Neural cell (in vitro differentiated cells): ENCODE data around the gene COLGALT1. TPM values are rescaled to one million over a fixed set of nuclear protein-coding genes. Genes with fewer than 3 reads are reported as not detected.

Experiments used
- H2AFZ ChIP-seq: fragments of 200-600, 300-800 bp; sonication (generic), shearing (Covaris generic); 2 replicates; pipeline ENCODE4 v1.6.0; 2014; ENCODE audit warnings: low read depth, mild to moderate bottlenecking, antibody characterized with exemption, low read length, moderate library complexity
- H3F3A ChIP-seq: fragments of 200-600 bp; shearing (Covaris generic); 2 replicates; pipeline ENCODE4 v1.6.1; 2016; ENCODE audit warnings: mild to moderate bottlenecking, moderate library complexity, mixed read lengths, antibody characterized with exemption, low read length; ENCODE audit not compliant: insufficient read depth, poor library complexity, severe bottlenecking
- H3K27ac ChIP-seq: fragments of 200-600, 300-800 bp; sonication (generic), shearing (Covaris generic); 2 replicates; pipeline ENCODE4 v1.5.1; 2014; ENCODE audit warnings: mild to moderate bottlenecking, low read length, moderate library complexity
- H3K27me3 ChIP-seq: fragments of 300-800, 200-600 bp; sonication (generic), shearing (Covaris generic); 2 replicates; pipeline ENCODE4 v1.6.0; 2014; ENCODE audit warnings: mild to moderate bottlenecking, low read depth, low read length, moderate library complexity; ENCODE audit not compliant: insufficient read depth
- H3K36me3 ChIP-seq: fragments of 300-800, 200-600 bp; sonication (generic), shearing (Covaris generic); 2 replicates; pipeline ENCODE4 v1.5.1; 2014; ENCODE audit warnings: mild to moderate bottlenecking, antibody characterized with exemption, low read length, moderate library complexity; ENCODE audit not compliant: insufficient read depth
- H3K4me2 ChIP-seq: fragments of 300-800, 200-600 bp; sonication (generic), shearing (Covaris generic); 2 replicates; pipeline ENCODE4 v1.6.0; 2014; ENCODE audit warnings: mild to moderate bottlenecking, low read length
- H3K4me3 ChIP-seq: fragments of 300-800, 200-600 bp; sonication (generic), shearing (Covaris generic); 2 replicates; pipeline ENCODE4 v1.5.1; 2014; ENCODE audit warnings: mild to moderate bottlenecking, low read length, moderate library complexity
- H3K79me2 ChIP-seq: fragments of 200-600 bp; shearing (Covaris generic); replicated peaks from 2 replicates; pipeline ENCODE4 v1.6.0; 2014; ENCODE audit warnings: mild to moderate bottlenecking, low read length, moderate library complexity; ENCODE audit not compliant: insufficient read depth
- H3K9ac ChIP-seq: fragments of 300-800, 200-600 bp; sonication (generic), shearing (Covaris generic); 2 replicates; pipeline ENCODE4 v1.6.1; 2016; ENCODE audit warnings: mild to moderate bottlenecking, low read length, mixed read lengths
- H3K9me2 ChIP-seq: fragments of 200-600 bp; shearing (Covaris generic); 2 replicates; pipeline ENCODE4 v1.6.1; 2016; ENCODE audit warnings: mild to moderate bottlenecking, low read length, mixed read lengths; ENCODE audit not compliant: insufficient read depth
- H3K9me3 ChIP-seq: fragments of 200-600, 300-800 bp; sonication (generic), shearing (Covaris generic); 2 replicates; pipeline ENCODE4 v1.6.1; 2016; ENCODE audit warnings: mild to moderate bottlenecking, mixed run types, low read length, moderate library complexity, mixed read lengths
- H4K20me1 ChIP-seq: fragments of 200-600 bp; shearing (Covaris generic); 2 replicates; pipeline ENCODE4 v1.6.1; 2016; ENCODE audit warnings: mild to moderate bottlenecking, mixed run types; ENCODE audit not compliant: insufficient read depth
- EP300 ChIP-seq: fragments of 450-650 bp; conservative IDR thresholded peaks from 2 replicates; pipeline ENCODE4 v1.6.1; 2014; ENCODE audit warnings: antibody characterized with exemption, mild to moderate bottlenecking, moderate library complexity; ENCODE audit not compliant: poor library complexity, severe bottlenecking
- EZH2 ChIP-seq: fragments of 200-600, 300-800 bp; shearing (Covaris generic), sonication (generic); IDR thresholded peaks from 2 replicates; pipeline ENCODE4 v1.6.1; 2014; ENCODE audit warnings: antibody characterized with exemption, low read length, borderline replicate concordance, mild to moderate bottlenecking; ENCODE audit not compliant: insufficient read depth, poor library complexity, severe bottlenecking
- MXI1 ChIP-seq: fragments of 450-650 bp; conservative IDR thresholded peaks from 2 replicates; pipeline ENCODE4 v1.6.1; 2014; ENCODE audit warnings: antibody characterized with exemption, mild to moderate bottlenecking; ENCODE audit not compliant: poor library complexity, severe bottlenecking
- POLR2AphosphoS5 ChIP-seq: IDR thresholded peaks from 2 replicates; pipeline ENCODE4 v1.6.1; 2012
- RAD21 ChIP-seq: fragments of 450-650 bp; conservative IDR thresholded peaks from 2 replicates; pipeline ENCODE4 v1.6.1; 2014; ENCODE audit warnings: antibody characterized with exemption, mild to moderate bottlenecking, moderate library complexity
- SMC3 ChIP-seq: fragments of 450-650 bp; conservative IDR thresholded peaks from 2 replicates; pipeline ENCODE4 v1.6.1; 2014; ENCODE audit warnings: antibody characterized with exemption, mild to moderate bottlenecking, moderate library complexity; ENCODE audit not compliant: poor library complexity
- TAF1 ChIP-seq: IDR thresholded peaks from 2 replicates; pipeline ENCODE4 v1.6.1; 2012; ENCODE audit warnings: low read depth
- polyA plus RNA-seq: library from polyadenylated mRNA; depleted of rRNA; stranded (reverse); fragments of >200 nt; gene quantifications from 2 replicates; pipeline ENCODE4 v1.2.3, GENCODE V29; 2014
- TF ChIP-seq, protein P1 (sequence below): fragments of 450-650 bp; IDR thresholded peaks from 2 replicates; pipeline ENCODE4 v1.5.1; 2014; ENCODE audit warnings: antibody characterized with exemption, mild to moderate bottlenecking, moderate library complexity; ENCODE audit not compliant: poor library complexity, severe bottlenecking
- TF ChIP-seq, protein P2 (sequence below): IDR thresholded peaks from 2 replicates; pipeline ENCODE4 v1.6.1; 2012; ENCODE audit warnings: borderline replicate concordance

Gene COLGALT1
- polyA plus RNA-seq, 1 donor from 2014 or later, result 18.8 TPM

DNA sequence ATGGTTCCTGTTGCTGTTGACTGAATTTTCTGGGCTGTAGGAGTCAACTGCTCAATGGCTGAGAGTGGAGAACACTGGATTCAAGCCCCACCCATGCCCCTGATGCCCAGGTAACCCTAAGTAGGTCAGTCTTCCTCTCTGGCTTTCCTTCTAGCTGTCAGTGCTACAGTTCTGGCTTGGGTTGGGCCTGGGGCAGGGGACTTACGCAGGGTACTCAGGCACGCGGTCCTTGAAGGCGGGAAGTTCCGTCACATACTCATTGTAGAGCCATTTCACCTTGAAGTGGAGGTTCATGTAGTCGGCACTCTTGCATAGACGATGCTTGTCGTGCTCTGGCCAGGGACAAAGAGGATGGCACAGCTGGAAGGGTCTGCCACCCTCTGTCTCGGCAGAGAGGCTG, 77.1 kb downstream of the COLGALT1 start:
- TF ChIP-seq EZH2, result no peak
- no peak for TF ChIP-seq MXI1
- no peak for TF ChIP-seq RAD21
- TF ChIP-seq, protein P1, sequence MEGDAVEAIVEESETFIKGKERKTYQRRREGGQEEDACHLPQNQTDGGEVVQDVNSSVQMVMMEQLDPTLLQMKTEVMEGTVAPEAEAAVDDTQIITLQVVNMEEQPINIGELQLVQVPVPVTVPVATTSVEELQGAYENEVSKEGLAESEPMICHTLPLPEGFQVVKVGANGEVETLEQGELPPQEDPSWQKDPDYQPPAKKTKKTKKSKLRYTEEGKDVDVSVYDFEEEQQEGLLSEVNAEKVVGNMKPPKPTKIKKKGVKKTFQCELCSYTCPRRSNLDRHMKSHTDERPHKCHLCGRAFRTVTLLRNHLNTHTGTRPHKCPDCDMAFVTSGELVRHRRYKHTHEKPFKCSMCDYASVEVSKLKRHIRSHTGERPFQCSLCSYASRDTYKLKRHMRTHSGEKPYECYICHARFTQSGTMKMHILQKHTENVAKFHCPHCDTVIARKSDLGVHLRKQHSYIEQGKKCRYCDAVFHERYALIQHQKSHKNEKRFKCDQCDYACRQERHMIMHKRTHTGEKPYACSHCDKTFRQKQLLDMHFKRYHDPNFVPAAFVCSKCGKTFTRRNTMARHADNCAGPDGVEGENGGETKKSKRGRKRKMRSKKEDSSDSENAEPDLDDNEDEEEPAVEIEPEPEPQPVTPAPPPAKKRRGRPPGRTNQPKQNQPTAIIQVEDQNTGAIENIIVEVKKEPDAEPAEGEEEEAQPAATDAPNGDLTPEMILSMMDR, result no peak
- TF ChIP-seq SMC3, result no peak
- TF ChIP-seq POLR2AphosphoS5, result no peak
- TF ChIP-seq, protein P2, sequence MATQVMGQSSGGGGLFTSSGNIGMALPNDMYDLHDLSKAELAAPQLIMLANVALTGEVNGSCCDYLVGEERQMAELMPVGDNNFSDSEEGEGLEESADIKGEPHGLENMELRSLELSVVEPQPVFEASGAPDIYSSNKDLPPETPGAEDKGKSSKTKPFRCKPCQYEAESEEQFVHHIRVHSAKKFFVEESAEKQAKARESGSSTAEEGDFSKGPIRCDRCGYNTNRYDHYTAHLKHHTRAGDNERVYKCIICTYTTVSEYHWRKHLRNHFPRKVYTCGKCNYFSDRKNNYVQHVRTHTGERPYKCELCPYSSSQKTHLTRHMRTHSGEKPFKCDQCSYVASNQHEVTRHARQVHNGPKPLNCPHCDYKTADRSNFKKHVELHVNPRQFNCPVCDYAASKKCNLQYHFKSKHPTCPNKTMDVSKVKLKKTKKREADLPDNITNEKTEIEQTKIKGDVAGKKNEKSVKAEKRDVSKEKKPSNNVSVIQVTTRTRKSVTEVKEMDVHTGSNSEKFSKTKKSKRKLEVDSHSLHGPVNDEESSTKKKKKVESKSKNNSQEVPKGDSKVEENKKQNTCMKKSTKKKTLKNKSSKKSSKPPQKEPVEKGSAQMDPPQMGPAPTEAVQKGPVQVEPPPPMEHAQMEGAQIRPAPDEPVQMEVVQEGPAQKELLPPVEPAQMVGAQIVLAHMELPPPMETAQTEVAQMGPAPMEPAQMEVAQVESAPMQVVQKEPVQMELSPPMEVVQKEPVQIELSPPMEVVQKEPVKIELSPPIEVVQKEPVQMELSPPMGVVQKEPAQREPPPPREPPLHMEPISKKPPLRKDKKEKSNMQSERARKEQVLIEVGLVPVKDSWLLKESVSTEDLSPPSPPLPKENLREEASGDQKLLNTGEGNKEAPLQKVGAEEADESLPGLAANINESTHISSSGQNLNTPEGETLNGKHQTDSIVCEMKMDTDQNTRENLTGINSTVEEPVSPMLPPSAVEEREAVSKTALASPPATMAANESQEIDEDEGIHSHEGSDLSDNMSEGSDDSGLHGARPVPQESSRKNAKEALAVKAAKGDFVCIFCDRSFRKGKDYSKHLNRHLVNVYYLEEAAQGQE, result no peak
- no peak for TF ChIP-seq EP300
- no peak for TF ChIP-seq TAF1
- Histone ChIP-seq H3K79me2 (no peaks in the 10 kb centered on the region), H3F3A (no peaks in the 10 kb centered on the region), H3K9me3 (no peaks in the 10 kb centered on the region), H3K4me2 (no peak overlapping the region), H4K20me1 (no peaks in the 10 kb centered on the region), H3K9ac (no peak overlapping the region), H2AFZ (no peak overlapping the region), H3K27me3 (no peaks in the 10 kb centered on the region), H3K27ac (no peak overlapping the region), H3K9me2 (no peaks in the 10 kb centered on the region), H3K36me3 (peaks cover 8% of the 10 kb centered on the region), H3K4me3 (no peak overlapping the region)

Other genes with a start within 250 kb of the COLGALT1 start
- gene MRPL34, start 249.8 kb upstream of the COLGALT1 start, polyA plus RNA-seq, result 61.7 and 85.1 TPM in 2 replicates
- 25.4 and 26.3 TPM in 2 replicates for gene DDA1, start 246.1 kb upstream of the COLGALT1 start, polyA plus RNA-seq
- gene ANO8, start 220.8 kb upstream of the COLGALT1 start, polyA plus RNA-seq, result 51.3 and 68.6 TPM in 2 replicates
- gene GTPBP3, start 218.1 kb upstream of the COLGALT1 start, polyA plus RNA-seq, result 23.2 and 25.6 TPM in 2 replicates
- not detected in 2 replicates for gene PLVAP, start 178.3 kb upstream of the COLGALT1 start, polyA plus RNA-seq
- not detected in 2 replicates for gene CCDC194, start 161.5 kb upstream of the COLGALT1 start, polyA plus RNA-seq
- not detected in 2 replicates for gene BST2, start 150.0 kb upstream of the COLGALT1 start, polyA plus RNA-seq
- 43.8 and 48.6 TPM in 2 replicates for gene MVB12A, start 135.6 kb upstream of the COLGALT1 start, polyA plus RNA-seq
- not detected in 2 replicates for gene TMEM221, start 107.0 kb upstream of the COLGALT1 start, polyA plus RNA-seq
- gene NXNL1, start 94.7 kb upstream of the COLGALT1 start, polyA plus RNA-seq, result not detected in 2 replicates
- gene SLC27A1, start 85.1 kb upstream of the COLGALT1 start, polyA plus RNA-seq, result 22.0 and 27.0 TPM in 2 replicates
- gene PGLS, start 44.0 kb upstream of the COLGALT1 start, polyA plus RNA-seq, result 78.2 and 92.7 TPM in 2 replicates
- gene UNC13A, start 132.7 kb downstream of the COLGALT1 start, polyA plus RNA-seq, result 7.8 and 7.9 TPM in 2 replicates
- 5.8 and 14.0 TPM in 2 replicates for gene MAP1S, start 163.8 kb downstream of the COLGALT1 start, polyA plus RNA-seq
- 31.4 and 39.7 TPM in 2 replicates for gene FCHO1, start 195.8 kb downstream of the COLGALT1 start, polyA plus RNA-seq
- gene B3GNT3, start 239.5 kb downstream of the COLGALT1 start, polyA plus RNA-seq, result not detected in 2 replicates